Neural progenitor cell (in vitro differentiated cells): ENCODE data around the gene AHR. TPM values are rescaled to one million over a fixed set of nuclear protein-coding genes. Genes with fewer than 3 reads are reported as not detected.
A peak's percentile ranks its signal among the peaks of the same experiment; 100 is the strongest.
"Not testable (repeated sequence)": the region's sequence is repeated elsewhere in the genome, so short reads cannot be mapped to it uniquely, and the experiment has no call there.

Experiments used
- DNase-seq: peaks from one replicate; pipeline ENCODE4 v3.0.0-alpha.2; 2016; ENCODE audit warnings: low spot score
- H2AFZ ChIP-seq: fragments of 200-600 bp; sonication (generic); replicated peaks from 2 replicates; pipeline ENCODE4 v1.6.1; 2016; ENCODE audit warnings: antibody characterized with exemption
- H3F3A ChIP-seq: fragments of 200-600 bp; sonication (generic); 2 replicates; pipeline ENCODE4 v1.6.1; 2016; ENCODE audit warnings: antibody characterized with exemption, low read depth
- H3K27ac ChIP-seq: fragments of 200-600 bp; sonication (generic); 2 replicates; pipeline ENCODE4 v1.5.1; 2016; ENCODE audit warnings: mild to moderate bottlenecking
- H3K27me3 ChIP-seq: fragments of 200-600 bp; sonication (generic); 2 replicates; pipeline ENCODE4 v1.6.1; 2016; ENCODE audit warnings: mild to moderate bottlenecking, moderate library complexity
- H3K36me3 ChIP-seq: fragments of 200-600 bp; sonication (generic); 2 replicates; pipeline ENCODE4 v1.5.1; 2016
- H3K4me1 ChIP-seq: fragments of 200-600 bp; sonication (generic); 2 replicates; pipeline ENCODE4 v1.6.1; 2016; ENCODE audit warnings: mixed run types
- H3K4me2 ChIP-seq: fragments of 200-600 bp; sonication (generic); 2 replicates; pipeline ENCODE4 v1.6.1; 2016
- H3K4me3 ChIP-seq: fragments of 200-600 bp; sonication (generic); 2 replicates; pipeline ENCODE4 v1.5.1; 2016
- H3K79me2 ChIP-seq: fragments of 200-600 bp; sonication (generic); 2 replicates; pipeline ENCODE4 v1.6.1; 2016; ENCODE audit warnings: low read depth
- H3K9ac ChIP-seq: fragments of 200-600 bp; sonication (generic); 2 replicates; pipeline ENCODE4 v1.6.1; 2016
- H3K9me3 ChIP-seq: fragments of 200-600 bp; sonication (generic); 2 replicates; pipeline ENCODE4 v1.5.1; 2016; ENCODE audit warnings: low read depth
- H4K20me1 ChIP-seq: fragments of 200-600 bp; sonication (generic); 2 replicates; pipeline ENCODE4 v1.6.1; 2016; ENCODE audit warnings: low read depth
- H3K27ac Mint-ChIP-seq: 3 replicates; pipeline ENCODE4 v1.8.0; 2021; ENCODE audit warnings: mixed read lengths
- H3K27me3 Mint-ChIP-seq: 2 replicates; pipeline ENCODE4 v1.8.0; 2022; ENCODE audit warnings: low read depth, mild to moderate bottlenecking, inconsistent platforms, moderate library complexity, mixed read lengths; ENCODE audit not compliant: insufficient read depth
- H3K36me3 Mint-ChIP-seq: 3 replicates; pipeline ENCODE4 v1.8.0; 2021; ENCODE audit warnings: mixed read lengths
- H3K4me1 Mint-ChIP-seq: 3 replicates; pipeline ENCODE4 v1.8.0; 2021; ENCODE audit warnings: mixed read lengths
- H3K4me3 Mint-ChIP-seq: 3 replicates; pipeline ENCODE4 v1.8.0; 2021; ENCODE audit warnings: mild to moderate bottlenecking, moderate library complexity, mixed read lengths
- H3K9me3 Mint-ChIP-seq: 3 replicates; pipeline ENCODE4 v1.8.0; 2020; ENCODE audit warnings: mixed read lengths
- CTCF ChIP-seq: fragments of 200-600 bp; sonication (generic); IDR thresholded peaks from 2 replicates; pipeline ENCODE4 v1.5.1; 2017; ENCODE audit warnings: antibody characterized with exemption, mild to moderate bottlenecking
- EZH2 ChIP-seq: fragments of 200-600 bp; sonication (generic); IDR thresholded peaks from 2 replicates; pipeline ENCODE4 v1.6.1; 2017; ENCODE audit warnings: antibody characterized with exemption, mild to moderate bottlenecking, moderate library complexity
- EZH2phosphoT487 ChIP-seq: fragments of 200-600 bp; sonication (generic); IDR thresholded peaks from 2 replicates; pipeline ENCODE4 v1.6.1; 2017; ENCODE audit warnings: antibody characterized with exemption
- total RNA-seq: library from RNA; depleted of rRNA; stranded (reverse); fragments of >200 nt; gene quantifications from 2 replicates; pipeline ENCODE4 v1.2.3, GENCODE V29; 2015; ENCODE audit warnings: low replicate concordance

Gene AHR
- total RNA-seq, 1 donor from 2014 or later: 5.7 TPM

GRCh38 chr7:17374157-17374556 lies 75.7 kb downstream of the AHR start:
- DNase-seq: no peak
- Histone ChIP-seq H3K4me3 (no peak overlapping the region), H3K9me3 (no peaks in the 10 kb centered on the region), H3F3A (no peaks in the 10 kb centered on the region), H3K4me1 (no peaks in the 10 kb centered on the region), H4K20me1 (no peaks in the 10 kb centered on the region), H3K79me2 (no peaks in the 10 kb centered on the region), H3K9ac (no peak overlapping the region), H2AFZ (no peak overlapping the region), H3K36me3 (no peaks in the 10 kb centered on the region), H3K27ac (no peak overlapping the region), H3K27me3 (no peaks in the 10 kb centered on the region), H3K4me2 (no peak overlapping the region)
- peaks cover 2% of the 10 kb centered on the region for H3K27me3 Mint-ChIP-seq
- no peak for TF ChIP-seq EZH2
- TF ChIP-seq EZH2phosphoT487: no peak
- no peaks in the 10 kb centered on the region for H3K36me3 Mint-ChIP-seq
- H3K27ac Mint-ChIP-seq: no peak overlapping the region
- H3K9me3 Mint-ChIP-seq: no peaks in the 10 kb centered on the region
- H3K4me3 Mint-ChIP-seq: no peak overlapping the region
- peaks cover 3% of the 10 kb centered on the region for H3K4me1 Mint-ChIP-seq

- no peak overlapping the region for H3K27ac Mint-ChIP-seq
These were observed 76.2 kb downstream of the AHR start for GRCh38 chr7:17374654-17375053.

GRCh38 chr7:17376595-17376994 lies 78.1 kb downstream of the AHR start:
- H3K36me3 ChIP-seq: no peaks in the 10 kb centered on the region
- H3K27ac Mint-ChIP-seq: no peak overlapping the region
- no peaks in the 10 kb centered on the region for H3K9me3 ChIP-seq
- TF ChIP-seq EZH2 (no peak), EZH2phosphoT487 (no peak)
- H3K4me1 Mint-ChIP-seq: peaks cover 7% of the 10 kb centered on the region
- no peaks in the 10 kb centered on the region for H4K20me1 ChIP-seq
- no peak overlapping the region for H3K4me3 ChIP-seq
- no peaks in the 10 kb centered on the region for H3K27me3 Mint-ChIP-seq
- no peaks in the 10 kb centered on the region for H3K36me3 Mint-ChIP-seq
- H3K9ac ChIP-seq: no peak overlapping the region
- H3K4me3 Mint-ChIP-seq: no peak overlapping the region
- H3K9me3 Mint-ChIP-seq: no peaks in the 10 kb centered on the region
- no peaks in the 10 kb centered on the region for H3K27me3 ChIP-seq
- no peaks in the 10 kb centered on the region for H3F3A ChIP-seq
- H2AFZ ChIP-seq: no peak overlapping the region
- peaks cover 3% of the 10 kb centered on the region for H3K4me1 ChIP-seq
- H3K79me2 ChIP-seq: no peaks in the 10 kb centered on the region
- no peak overlapping the region for H3K4me2 ChIP-seq
- no peak for DNase-seq
- no peak overlapping the region for H3K27ac ChIP-seq

More at GRCh38 chr7:17374654-17375053, 76.2 kb downstream of the AHR start:
- no peak overlapping the region for H3K9ac ChIP-seq
- no peak overlapping the region for H3K4me2 ChIP-seq
- peaks cover 3% of the 10 kb centered on the region for H3K4me1 Mint-ChIP-seq
- H4K20me1 ChIP-seq: no peaks in the 10 kb centered on the region
- H3K36me3 ChIP-seq: no peaks in the 10 kb centered on the region
- H3K27ac ChIP-seq: no peak overlapping the region
- H2AFZ ChIP-seq: no peak overlapping the region
- no peak overlapping the region for H3K4me3 ChIP-seq
- H3K9me3 ChIP-seq: no peaks in the 10 kb centered on the region
- no peak overlapping the region for H3K4me3 Mint-ChIP-seq
- no peak for DNase-seq
- no peaks in the 10 kb centered on the region for H3F3A ChIP-seq
- TF ChIP-seq EZH2: no peak
- no peak for TF ChIP-seq CTCF
- TF ChIP-seq EZH2phosphoT487: no peak
- H3K27me3 ChIP-seq: no peaks in the 10 kb centered on the region
- no peaks in the 10 kb centered on the region for H3K36me3 Mint-ChIP-seq
- H3K27me3 Mint-ChIP-seq: peaks cover 2% of the 10 kb centered on the region
- no peaks in the 10 kb centered on the region for H3K4me1 ChIP-seq
- no peaks in the 10 kb centered on the region for H3K9me3 Mint-ChIP-seq
- H3K79me2 ChIP-seq: no peaks in the 10 kb centered on the region

GRCh38 chr7:17380736-17381662 lies 82.5 kb downstream of the AHR start:
- Histone ChIP-seq H3K9me3 (no peaks in the 10 kb centered on the region), H3K27me3 (no peaks in the 10 kb centered on the region), H2AFZ (no peak overlapping the region), H4K20me1 (no peaks in the 10 kb centered on the region), H3K79me2 (no peaks in the 10 kb centered on the region), H3K36me3 (no peaks in the 10 kb centered on the region), H3K27ac (no peak overlapping the region), H3K4me2 (no peak overlapping the region), H3K4me1 (peaks cover 12% of the 10 kb centered on the region), H3F3A (no peaks in the 10 kb centered on the region), H3K4me3 (no peak overlapping the region), H3K9ac (no peak overlapping the region)
- no peak for DNase-seq
- Mint-ChIP-seq H3K4me1 (peaks cover 11% of the 10 kb centered on the region), H3K36me3 (no peaks in the 10 kb centered on the region), H3K27me3 (no peaks in the 10 kb centered on the region), H3K9me3 (peaks cover 2% of the 10 kb centered on the region), H3K4me3 (no peak overlapping the region), H3K27ac (no peak overlapping the region)
- TF ChIP-seq CTCF: no peak
- no peak for TF ChIP-seq EZH2
- TF ChIP-seq EZH2phosphoT487: no peak

- DNase-seq, H3K9ac ChIP-seq, H3F3A ChIP-seq, H3K27me3 ChIP-seq, H3K79me2 ChIP-seq, H4K20me1 ChIP-seq, H3K4me3 ChIP-seq, H3K27me3 Mint-ChIP-seq, H3K4me2 ChIP-seq, H3K27ac ChIP-seq, H3K36me3 Mint-ChIP-seq, H3K9me3 Mint-ChIP-seq, H3K36me3 ChIP-seq, H3K4me3 Mint-ChIP-seq, H3K9me3 ChIP-seq, H2AFZ ChIP-seq: not testable (repeated sequence)
- Mint-ChIP-seq H3K27ac (peak overlapping the region; percentile 83), H3K4me1 (peaks cover 11% of the 10 kb centered on the region)
- peaks cover 12% of the 10 kb centered on the region for H3K4me1 ChIP-seq
These were observed 84.2 kb downstream of the AHR start for GRCh38 chr7:17382408-17383354.
